Choroid plexus epithelial cell (primary cell): Measurements from ENCODE around the gene COL4A1.

Source experiments
- DNase-seq: peaks from one replicate; pipeline ENCODE4 v3.0.0-alpha.2; 2010; ENCODE audit warnings: low read depth
- H3K4me3 ChIP-seq: 2 replicates; pipeline ENCODE4 v1.5.1; 2011; ENCODE audit warnings: low read depth, mild to moderate bottlenecking, control low read depth, low read length, moderate library complexity
- TF ChIP-seq, protein P1 (sequence below): conservative IDR thresholded peaks from 2 replicates; pipeline ENCODE4 v1.5.1; 2011; ENCODE audit warnings: low read depth, mild to moderate bottlenecking, control low read depth, inconsistent platforms, low read length, moderate library complexity

Gene COL4A1

DNA sequence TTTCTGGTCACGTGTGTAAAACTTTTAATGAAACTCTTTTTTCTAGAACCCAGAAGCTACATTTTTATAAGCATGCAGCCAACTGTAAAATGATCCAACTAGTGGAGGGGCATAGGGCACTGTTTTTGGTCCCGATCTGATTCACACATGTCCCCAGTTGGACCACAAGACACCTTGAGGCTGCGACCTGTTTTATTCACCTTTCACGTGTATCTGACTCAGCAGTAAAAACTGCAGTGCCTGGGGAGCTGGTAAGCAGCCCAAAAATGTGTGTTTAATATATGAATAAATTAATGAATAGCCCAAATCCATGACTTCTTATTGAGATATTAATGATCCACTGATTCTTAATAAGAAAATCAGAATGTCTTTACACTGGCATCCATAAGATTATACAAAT is 140.4 kb downstream of the COL4A1 start:
- no peak overlapping the region for H3K4me3 ChIP-seq
- TF ChIP-seq, protein P1, sequence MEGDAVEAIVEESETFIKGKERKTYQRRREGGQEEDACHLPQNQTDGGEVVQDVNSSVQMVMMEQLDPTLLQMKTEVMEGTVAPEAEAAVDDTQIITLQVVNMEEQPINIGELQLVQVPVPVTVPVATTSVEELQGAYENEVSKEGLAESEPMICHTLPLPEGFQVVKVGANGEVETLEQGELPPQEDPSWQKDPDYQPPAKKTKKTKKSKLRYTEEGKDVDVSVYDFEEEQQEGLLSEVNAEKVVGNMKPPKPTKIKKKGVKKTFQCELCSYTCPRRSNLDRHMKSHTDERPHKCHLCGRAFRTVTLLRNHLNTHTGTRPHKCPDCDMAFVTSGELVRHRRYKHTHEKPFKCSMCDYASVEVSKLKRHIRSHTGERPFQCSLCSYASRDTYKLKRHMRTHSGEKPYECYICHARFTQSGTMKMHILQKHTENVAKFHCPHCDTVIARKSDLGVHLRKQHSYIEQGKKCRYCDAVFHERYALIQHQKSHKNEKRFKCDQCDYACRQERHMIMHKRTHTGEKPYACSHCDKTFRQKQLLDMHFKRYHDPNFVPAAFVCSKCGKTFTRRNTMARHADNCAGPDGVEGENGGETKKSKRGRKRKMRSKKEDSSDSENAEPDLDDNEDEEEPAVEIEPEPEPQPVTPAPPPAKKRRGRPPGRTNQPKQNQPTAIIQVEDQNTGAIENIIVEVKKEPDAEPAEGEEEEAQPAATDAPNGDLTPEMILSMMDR = no peak
- DNase-seq = no peak

DNA sequence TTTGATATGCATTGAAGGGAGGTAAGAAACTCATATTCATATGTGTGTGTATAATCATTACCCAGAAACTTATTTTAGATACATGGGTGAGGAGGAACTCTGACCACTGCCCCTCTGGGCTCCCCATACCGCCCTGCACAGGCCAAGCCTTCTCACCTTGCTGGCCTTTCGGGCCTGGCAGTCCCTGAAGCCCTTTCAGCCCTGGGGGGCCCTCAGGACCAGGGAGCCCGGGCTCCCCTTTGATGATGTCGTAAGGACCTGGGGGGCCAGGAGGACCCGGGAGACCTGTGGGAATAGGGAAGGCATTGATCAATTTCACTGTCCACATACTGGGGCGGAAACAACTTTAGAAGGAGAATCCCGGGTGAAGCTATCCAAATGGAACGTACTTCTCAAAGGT is 142.3 kb downstream of the COL4A1 start:
- no peak overlapping the region for H3K4me3 ChIP-seq
- TF ChIP-seq, protein P1 = no peak
- DNase-seq = no peak

DNA sequence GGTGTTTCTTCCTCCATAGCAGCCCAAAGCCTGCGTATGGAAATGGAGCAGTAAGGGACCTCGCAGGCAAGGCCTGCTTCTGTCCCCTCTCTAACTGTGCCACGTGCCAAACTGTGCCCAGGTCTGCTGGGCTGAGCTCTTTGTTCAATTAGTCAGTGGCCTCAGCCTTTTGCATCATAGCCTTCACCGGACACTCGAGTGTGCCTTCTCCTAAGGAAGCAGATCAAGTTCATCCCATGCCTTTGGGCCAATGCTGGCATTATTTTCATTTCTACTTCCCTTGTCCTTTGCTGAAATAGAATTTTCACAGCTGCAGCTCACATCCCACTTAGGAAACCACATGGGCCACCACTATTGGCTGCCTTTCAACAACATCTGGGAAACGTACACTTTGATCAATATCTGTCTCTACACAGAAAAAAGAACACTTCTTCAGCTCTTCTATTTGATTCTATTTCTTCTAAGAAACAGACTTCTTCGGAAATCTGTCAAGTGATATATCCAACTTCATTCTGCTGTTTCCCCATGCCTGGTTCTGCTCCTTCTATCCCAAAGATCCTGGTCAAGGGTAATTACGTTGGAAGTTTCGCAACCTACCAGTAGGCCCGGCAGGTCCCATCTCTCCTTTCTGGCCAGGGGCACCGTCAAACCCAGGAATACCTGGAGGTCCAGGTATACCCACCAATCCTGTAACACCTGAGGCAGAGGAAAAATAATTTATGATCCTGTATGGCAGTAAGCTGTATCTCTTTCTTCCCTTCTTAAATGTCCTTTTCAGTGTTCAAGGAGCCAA is 143.9 kb downstream of the COL4A1 start:
- no peak for DNase-seq
- TF ChIP-seq, protein P1 = no peak
- H3K4me3 ChIP-seq = no peak overlapping the region

DNA sequence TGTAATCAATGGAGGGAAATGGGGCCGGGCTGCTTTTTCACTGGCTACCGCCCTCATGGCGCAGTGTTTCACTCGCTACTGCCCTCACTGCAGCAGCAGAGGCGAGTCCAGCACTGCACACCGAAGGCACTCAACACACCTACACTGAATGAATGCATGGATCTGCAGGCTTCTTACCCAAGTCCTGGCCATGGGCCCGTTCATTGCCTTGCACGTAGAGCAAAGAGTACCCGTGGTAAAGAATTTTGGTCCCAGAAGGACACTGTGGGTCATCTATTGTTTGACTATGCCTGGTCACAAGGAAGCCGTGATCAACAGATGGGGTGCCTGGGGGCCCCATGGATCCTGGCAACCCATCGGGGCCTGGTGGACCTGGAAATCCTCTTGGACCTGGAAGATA is 144.9 kb downstream of the COL4A1 start:
- TF ChIP-seq, protein P1 = no peak
- no peak overlapping the region for H3K4me3 ChIP-seq
- no peak for DNase-seq

DNA sequence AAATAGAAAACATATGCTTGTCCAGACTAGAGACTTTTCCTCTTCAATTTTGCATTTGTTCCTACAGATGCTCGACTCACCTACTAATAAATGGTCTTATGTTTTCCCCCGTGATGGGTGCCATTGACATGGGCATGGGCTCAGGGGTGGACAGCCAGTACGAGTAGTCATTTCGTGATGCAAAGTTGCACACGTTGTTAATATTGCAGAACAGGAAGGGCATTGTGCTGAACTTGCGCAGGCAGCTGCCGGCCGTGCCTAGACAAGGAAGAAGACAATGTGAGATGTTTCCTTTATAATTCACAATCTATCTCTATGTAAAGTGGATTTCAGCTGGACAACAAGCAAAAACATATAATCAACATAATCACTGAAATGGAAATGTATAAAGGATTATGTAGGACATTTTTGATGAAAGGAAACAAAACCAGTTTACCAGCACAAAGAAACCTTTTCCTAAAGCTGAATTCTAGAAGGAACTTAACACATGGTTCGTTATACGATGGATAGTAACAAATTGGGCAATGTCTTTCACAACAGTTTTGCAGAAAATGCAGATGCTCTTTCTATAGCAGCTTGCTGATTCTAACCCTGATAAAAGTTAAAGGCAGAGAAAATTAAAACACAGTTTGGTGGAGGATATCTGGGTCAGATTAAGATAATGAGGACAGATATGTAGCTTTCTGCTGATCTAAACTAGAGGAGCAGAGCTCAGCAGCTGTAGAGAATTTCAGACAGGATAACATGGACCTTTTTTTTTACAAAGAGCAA is 145.7 kb downstream of the COL4A1 start:
- TF ChIP-seq, protein P1 = no peak
- DNase-seq = no peak
- no peak overlapping the region for H3K4me3 ChIP-seq

DNA sequence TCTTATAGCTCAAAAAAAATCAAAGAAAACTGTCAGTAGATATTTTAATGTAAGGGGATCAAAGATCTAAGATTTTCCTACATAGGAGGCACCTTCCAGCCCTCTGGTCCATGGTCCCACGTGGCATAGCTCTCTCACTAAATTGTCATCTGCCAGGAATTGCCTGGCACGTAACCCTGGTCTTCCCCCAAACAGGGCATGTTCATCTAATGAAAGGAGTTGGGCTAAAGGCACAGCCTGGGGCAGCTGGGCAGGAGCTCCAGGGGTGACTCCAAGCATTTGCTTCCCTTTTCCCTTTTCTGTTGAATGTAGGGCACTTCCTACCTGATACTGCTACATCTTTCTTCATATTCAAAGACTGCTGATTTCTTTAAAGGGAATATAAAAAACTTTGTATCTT is 148.7 kb downstream of the COL4A1 start:
- DNase-seq = no peak
- TF ChIP-seq, protein P1 = no peak
- no peak overlapping the region for H3K4me3 ChIP-seq

DNA sequence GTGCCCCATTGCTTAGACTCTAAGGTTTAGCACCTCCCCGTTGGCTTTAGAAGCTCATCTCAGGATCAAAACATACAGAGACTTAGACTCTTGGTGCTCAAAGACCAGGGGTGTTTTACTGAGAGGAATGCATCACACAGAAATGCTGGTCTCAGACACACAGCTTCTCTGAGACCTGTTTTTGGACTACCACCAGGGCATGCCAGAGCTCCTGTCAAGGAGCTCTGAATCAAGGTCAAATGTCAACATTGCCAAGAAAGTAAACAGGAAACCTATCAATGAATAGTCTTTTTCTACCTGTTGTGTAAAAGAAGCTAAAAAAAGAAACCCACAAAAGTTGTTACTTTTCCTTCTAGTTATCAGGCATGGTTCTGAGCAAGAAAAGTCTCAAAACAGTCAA is 149.2 kb downstream of the COL4A1 start:
- H3K4me3 ChIP-seq = no peak overlapping the region
- TF ChIP-seq, protein P1 = no peak
- no peak for DNase-seq
